Activated CD4-positive, alpha-beta T cell treated with anti-CD3 and anti-CD28 coated beads, Interleukin-2, amount 50 U/mL, for 48 hours (primary cell): Measurements from ENCODE around the gene NCOA3.
A peak's percentile ranks its signal among the peaks of the same experiment; 100 is the strongest.

Experiments used
- DNase-seq, 2 experiments: peaks; one replicate each; pipeline ENCODE4 v3.0.0-alpha.2; 2020

NCOA3 gene

DNA sequence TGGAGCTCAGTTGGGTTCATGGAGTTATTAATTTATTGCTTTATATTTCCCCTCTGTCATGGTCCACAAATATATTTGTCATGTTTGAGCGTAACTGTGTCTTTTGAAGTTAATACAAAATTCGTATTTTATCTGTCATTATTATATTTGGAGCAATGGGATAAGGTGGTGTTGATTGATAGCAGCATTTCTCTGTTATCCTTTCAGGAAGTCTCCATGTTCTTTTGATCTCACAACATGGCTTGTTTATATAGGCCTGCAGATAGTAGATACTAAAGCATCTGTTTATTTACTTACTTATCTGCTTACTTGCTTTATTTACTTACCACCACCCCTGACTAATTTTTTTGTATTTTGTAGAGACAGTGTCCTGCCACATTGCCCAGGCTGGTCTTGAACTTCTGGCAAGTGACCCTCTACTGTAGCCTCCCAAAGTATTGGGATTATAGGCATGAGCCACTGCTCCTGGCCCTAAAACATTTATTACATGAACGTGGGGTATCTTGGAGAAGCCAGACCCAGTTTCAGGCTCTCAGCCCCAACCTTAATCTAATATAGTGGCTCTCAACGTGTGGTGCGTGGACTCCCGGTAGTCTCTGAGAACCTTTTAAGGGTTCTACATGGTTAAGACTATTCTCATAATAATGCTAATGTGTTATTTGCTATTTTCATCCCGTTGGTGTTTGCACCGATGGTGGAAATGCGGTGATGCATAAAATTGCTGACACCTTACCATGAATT, 104.2 kb downstream of the NCOA3 start:
- DNase-seq, result no peak

DNA sequence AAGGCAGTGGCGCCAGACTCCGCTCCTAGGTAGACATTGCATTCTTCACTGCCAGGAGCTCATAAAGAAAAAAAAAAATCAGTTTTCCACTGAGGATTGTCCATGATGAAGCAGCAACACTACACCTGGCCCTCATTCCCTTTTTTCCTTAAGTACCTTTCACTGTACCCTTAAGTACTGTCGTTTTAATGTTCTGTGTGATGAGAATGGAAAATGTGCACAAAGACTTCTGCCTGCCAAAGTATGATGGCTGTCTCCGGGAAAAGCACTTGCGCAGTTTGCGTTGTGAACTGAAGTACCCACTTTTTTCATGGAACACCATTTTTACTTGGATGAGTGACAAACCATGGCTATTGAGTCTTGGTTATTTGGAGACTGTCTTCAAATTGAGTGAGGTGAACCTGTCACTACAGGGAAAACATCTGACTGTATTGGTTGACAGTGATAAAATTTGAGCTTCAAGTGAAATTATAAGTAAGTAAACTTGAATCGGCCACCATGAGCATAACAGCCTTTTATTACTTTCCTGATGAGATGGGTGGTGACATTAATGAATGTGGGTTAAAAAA, 104.8 kb downstream of the NCOA3 start:
- no peak for DNase-seq

- DNase-seq, result no peak
Measured at GRCh38 chr20:47606983-47607613, 105.4 kb downstream of the NCOA3 start.

- no peak for DNase-seq
Measured at GRCh38 chr20:47609001-47609400, 107.3 kb downstream of the NCOA3 start.

- peak; percentile 73 to 83 for DNase-seq
Measured at GRCh38 chr20:47610247-47610944, 108.7 kb downstream of the NCOA3 start.

DNA sequence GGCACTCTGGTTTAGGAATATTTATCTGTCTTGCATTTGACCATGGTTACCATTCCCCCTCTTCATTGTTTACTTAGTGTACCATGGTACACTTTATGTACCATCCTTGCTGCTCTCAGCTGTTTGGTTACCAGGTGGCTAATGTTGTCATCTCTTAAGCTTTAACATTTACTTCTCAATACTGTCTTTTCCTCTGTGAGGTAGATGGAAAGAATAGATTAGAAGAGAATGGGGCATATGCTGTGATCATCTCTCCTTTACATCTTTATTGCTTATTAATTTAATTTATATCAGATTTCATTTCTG, 109.2 kb downstream of the NCOA3 start:
- DNase-seq, result no peak

- DNase-seq, result no peak
Measured at GRCh38 chr20:47611785-47612184, 110.1 kb downstream of the NCOA3 start.

DNA sequence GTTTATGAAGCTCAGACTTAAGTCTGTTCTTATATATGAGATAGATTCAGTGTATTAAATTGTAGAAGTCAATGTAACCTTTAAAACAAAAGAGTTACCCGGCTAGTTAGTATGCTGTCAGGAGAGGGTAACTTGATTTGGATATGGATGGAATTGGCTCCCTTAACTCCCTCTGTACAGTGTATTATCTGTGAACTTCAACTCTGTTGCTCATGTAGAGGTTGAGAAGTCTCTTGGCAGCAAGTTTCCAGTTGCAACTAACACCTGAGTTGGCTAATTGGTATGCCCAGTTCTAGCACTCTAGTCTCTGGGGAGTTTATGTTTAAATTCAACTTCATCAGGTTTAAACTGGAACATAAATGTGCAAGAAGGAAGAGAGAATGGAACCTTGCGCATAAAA, 111.0 kb downstream of the NCOA3 start:
- no peak for DNase-seq

DNA sequence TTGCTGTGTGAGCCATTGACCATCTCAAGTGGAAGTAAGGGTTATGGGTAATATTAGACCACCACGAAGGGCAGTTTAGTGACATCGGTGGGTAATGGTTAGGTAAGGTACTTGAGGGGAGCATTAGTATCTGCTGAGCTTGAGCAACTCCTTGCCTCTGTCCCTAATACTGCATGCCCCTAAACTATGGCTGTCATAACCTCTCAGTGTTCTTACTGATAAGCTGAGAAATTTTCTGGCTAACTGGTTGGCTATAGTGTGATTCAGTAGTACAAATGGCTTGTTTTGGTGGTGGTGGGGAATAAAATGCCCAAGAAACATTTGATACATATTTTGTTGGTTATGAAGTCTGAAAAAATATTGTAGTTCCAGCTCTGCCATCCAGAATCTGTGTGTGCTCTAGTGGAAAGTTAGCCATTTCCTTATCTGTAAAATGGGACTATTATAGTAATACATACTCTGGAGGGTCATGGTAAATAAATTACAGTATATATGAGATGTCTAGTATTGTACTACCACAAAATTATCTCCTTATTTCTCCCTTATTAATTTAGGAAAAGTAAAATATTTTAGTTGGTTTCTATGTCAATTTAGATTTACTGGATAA, 113.1 kb downstream of the NCOA3 start:
- DNase-seq, result no peak

GRCh38 chr20:47618479-47618878, 116.8 kb downstream of the NCOA3 start:
- no peak for DNase-seq

DNA sequence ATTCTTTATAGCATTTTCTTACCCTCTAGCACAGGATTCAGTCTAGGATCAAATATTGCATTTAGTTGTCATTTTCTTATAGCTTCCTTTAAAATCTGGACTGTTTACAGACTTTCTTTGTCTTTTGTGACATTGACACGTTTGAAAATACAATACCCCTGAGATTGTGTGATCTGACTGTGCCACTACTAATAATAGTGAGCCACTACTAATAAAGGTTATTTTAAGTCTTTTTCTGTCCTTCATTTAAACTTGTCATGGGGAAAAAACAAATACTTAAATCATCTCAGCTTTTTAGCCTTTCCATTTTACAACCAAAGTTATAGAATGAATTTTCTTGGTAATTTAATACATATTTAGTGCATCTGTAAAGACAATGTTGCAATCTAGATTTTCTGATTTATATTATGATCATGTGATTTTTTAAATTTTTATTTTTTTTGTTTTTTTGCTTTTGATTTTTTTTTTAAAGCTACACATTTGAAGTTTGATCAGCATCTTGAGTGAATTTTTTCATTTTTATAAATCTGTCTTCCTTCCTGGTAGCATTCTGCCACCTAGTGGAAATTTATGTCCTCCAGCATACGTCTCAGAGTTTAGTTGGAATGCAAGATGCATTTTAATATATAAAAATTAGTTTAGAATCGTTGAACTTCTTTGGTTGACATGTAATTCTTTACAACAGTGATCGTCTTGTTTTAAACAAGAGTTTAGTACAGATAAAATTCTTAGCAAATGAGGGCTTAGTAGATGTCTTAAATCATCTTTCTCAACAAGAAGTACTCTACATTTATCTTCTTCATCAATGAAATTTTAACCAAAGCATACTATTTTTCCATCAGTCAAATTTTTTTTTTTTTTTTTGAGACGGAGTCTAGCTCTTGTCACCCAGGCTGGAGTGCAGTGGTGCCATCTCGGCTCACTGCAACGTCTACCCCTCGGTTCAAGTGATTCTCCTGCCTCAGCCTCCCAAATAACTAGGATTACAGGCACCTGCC, 119.4 kb downstream of the NCOA3 start:
- DNase-seq, result no peak

- no peak for DNase-seq
Measured at GRCh38 chr20:47622118-47622665, 120.5 kb downstream of the NCOA3 start.

- no peak for DNase-seq
Measured at GRCh38 chr20:47623206-47623605, 121.5 kb downstream of the NCOA3 start.

- no peak for DNase-seq
Measured at GRCh38 chr20:47627540-47627939, 125.9 kb downstream of the NCOA3 start.

DNA sequence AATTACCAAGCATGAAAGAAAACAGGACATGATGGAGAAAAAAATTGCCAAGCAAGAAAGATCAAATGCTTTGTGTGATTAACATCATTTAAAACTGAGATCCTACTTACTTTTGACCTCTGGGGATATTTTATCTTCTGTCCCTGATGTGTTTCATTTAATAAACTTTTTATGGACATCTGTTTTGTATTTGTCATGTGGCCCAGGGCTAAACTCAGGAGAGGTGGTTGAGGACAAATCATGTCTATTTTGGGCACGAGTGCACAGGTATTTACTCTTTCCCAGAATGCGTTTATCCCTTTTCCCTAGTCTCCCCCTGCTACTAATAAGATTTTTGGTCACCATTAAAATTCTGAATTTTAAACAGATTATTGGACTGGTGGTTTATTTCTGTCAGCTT, 128.2 kb downstream of the NCOA3 start:
- no peak for DNase-seq

DNA sequence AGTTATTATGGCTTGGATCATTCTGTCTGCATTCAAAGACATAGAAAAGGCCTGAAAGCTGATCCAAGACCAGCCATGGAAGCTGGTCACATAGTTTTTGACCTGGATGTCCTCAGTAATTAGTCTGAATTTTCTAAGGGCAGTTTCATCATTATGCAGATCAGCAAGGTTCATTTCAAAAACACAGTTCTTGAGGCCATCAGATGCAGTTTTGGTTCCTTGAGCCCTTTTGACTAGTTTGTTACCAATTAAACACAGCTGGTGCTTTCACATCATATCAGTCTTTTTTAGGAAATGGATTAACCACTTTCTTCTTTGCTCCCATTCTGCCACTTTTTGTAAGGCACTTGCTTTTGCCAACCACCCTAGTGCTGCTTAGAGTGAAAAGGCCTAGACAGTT, 129.4 kb downstream of the NCOA3 start:
- no peak for DNase-seq

DNA sequence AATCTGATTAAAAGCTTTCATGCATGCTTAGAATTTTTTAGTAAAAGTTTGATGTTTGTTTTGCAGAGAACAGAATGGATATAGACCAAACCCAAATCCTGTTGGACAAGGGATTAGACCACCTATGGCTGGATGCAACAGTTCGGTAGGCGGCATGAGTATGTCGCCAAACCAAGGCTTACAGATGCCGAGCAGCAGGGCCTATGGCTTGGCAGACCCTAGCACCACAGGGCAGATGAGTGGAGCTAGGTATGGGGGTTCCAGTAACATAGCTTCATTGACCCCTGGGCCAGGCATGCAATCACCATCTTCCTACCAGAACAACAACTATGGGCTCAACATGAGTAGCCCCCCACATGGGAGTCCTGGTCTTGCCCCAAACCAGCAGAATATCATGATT, 133.6 kb downstream of the NCOA3 start:
- no peak for DNase-seq

DNA sequence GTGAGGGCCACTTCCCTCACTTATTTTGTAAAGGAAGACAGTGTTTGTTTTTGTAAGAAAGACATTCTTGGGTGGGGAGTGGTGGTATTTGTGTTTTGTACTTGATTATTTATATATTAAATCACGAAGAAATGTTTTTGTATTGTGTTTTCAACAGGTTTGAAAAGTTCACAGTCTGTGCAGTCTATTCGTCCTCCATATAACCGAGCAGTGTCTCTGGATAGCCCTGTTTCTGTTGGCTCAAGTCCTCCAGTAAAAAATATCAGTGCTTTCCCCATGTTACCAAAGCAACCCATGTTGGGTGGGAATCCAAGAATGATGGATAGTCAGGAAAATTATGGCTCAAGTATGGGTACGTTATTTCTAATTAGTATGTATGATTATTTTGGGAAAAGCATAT, 137.2 kb downstream of the NCOA3 start:
- no peak for DNase-seq

DNA sequence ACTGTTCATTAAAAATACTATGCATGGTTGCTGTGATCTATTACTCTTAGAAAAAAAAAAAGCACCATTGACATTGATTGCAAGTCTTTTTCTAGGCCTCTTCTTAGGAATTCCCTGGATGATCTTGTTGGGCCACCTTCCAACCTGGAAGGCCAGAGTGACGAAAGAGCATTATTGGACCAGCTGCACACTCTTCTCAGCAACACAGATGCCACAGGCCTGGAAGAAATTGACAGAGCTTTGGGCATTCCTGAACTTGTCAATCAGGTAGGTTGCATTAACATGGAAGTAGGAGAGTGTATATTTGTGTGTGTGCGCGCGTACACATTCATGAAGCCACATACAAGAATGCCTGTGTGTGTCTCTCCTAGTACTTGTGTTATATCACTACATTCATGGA, 140.4 kb downstream of the NCOA3 start:
- no peak for DNase-seq

GRCh38 chr20:47642624-47643023, 140.9 kb downstream of the NCOA3 start:
- DNase-seq, result no peak

DNA sequence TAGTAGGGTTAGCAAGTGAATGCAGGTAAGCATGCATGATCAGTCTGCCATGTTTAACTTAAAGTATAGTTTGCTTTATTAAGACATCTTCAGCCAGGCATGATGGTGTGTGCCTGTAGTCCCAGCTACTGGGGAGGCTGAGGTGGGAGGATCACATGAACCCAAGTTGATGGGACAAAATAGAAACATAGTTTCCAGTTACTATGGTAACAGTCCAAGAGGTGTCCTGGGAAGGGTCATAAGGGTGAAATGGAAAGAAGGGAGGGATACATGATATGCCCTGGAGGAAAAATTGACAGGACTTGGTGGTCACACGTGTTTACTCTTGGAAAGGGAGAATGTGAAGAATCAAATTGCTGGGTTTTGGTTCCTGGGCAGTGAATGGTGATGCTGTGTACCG, 143.9 kb downstream of the NCOA3 start:
- no peak for DNase-seq

DNA sequence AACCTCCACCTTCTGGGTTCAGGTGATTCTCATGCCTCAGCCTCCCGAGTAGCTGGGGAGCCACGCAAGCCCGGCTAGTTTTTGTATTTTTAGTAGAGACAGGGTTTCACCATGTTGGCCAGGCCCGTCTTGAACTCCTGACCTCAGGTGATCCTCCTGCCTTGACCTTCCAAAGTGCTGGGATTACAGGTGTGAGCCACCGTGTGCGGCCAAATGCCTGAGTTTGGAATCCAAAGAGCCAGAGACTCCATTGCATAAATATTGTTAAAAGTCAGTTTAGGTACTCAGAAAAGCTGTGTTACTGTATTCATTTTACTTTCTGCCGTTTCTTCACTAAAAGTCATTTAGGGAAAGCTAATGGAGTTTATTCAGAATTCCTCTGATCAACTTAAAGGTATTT, 146.3 kb downstream of the NCOA3 start:
- DNase-seq, result no peak
